ENCODE measurements around the gene CRYBB2. TPM values are rescaled to one million over a fixed set of nuclear protein-coding genes. Genes with fewer than 3 reads are reported as not detected.

The CRYBB2 gene
- total RNA-seq, 1 donor from 2014 or later: not detected

GRCh38 chr22:25182131-25183110 lies 37.0 kb upstream of the CRYBB2 start:
- Mint-ChIP-seq H3K36me3 (ENCODE audit: low read depth) (no peaks in the 10 kb centered on the region), H3K27ac (no peak overlapping the region), H3K27me3 (peaks cover 12% of the 10 kb centered on the region), H3K4me1 (no peaks in the 10 kb centered on the region), H3K9me3 (peaks cover 5% of the 10 kb centered on the region), H3K4me3 (no peak overlapping the region)
- no peak for ATAC-seq (ENCODE audit: low read depth)
- TF ChIP-seq CTCF (IDR thresholded peaks at IDR 0.05): no peak
- no peak for DNase-seq
- ChIA-PET POLR2A (no interaction called here), CTCF (no interaction called here)
- intact Hi-C loops (cut with micrococcal nuclease): no loop called here

- H3K27me3 Mint-ChIP-seq: peaks cover 14% of the 10 kb centered on the region
- no peaks in the 10 kb centered on the region for H3K4me1 Mint-ChIP-seq
- ATAC-seq (ENCODE audit: low read depth): no peak
- intact Hi-C loops (cut with micrococcal nuclease): no loop called here
- no peak for TF ChIP-seq CTCF (IDR thresholded peaks at IDR 0.05)
- H3K27ac Mint-ChIP-seq: no peak overlapping the region
- no peaks in the 10 kb centered on the region for H3K36me3 Mint-ChIP-seq (ENCODE audit: low read depth)
- ChIA-PET CTCF (no interaction called here), POLR2A (no interaction called here)
- no peak for DNase-seq
- H3K9me3 Mint-ChIP-seq: peaks cover 5% of the 10 kb centered on the region
- no peak overlapping the region for H3K4me3 Mint-ChIP-seq
Measured at GRCh38 chr22:25183949-25184619, 35.4 kb upstream of the CRYBB2 start.

- Mint-ChIP-seq H3K27me3 (peaks cover 14% of the 10 kb centered on the region), H3K9me3 (no peaks in the 10 kb centered on the region), H3K4me3 (no peak overlapping the region), H3K4me1 (no peaks in the 10 kb centered on the region), H3K36me3 (ENCODE audit: low read depth) (no peaks in the 10 kb centered on the region), H3K27ac (no peak overlapping the region)
- no peak for TF ChIP-seq CTCF (IDR thresholded peaks at IDR 0.05)
- intact Hi-C loops (cut with micrococcal nuclease): no loop called here
- ATAC-seq (ENCODE audit: low read depth): no peak
- ChIA-PET CTCF (no interaction called here), POLR2A (no interaction called here)
- DNase-seq: no peak
Measured at GRCh38 chr22:25186140-25186539, 33.3 kb upstream of the CRYBB2 start.

- intact Hi-C loops (cut with micrococcal nuclease): no loop called here
- Mint-ChIP-seq H3K4me1 (no peaks in the 10 kb centered on the region), H3K36me3 (ENCODE audit: low read depth) (no peaks in the 10 kb centered on the region), H3K27me3 (peaks cover 12% of the 10 kb centered on the region), H3K4me3 (no peak overlapping the region), H3K9me3 (no peaks in the 10 kb centered on the region), H3K27ac (no peak overlapping the region)
- ATAC-seq (ENCODE audit: low read depth): no peak
- ChIA-PET CTCF (no interaction called here), POLR2A (no interaction called here)
- no peak for DNase-seq
- TF ChIP-seq CTCF (IDR thresholded peaks at IDR 0.05): no peak
Measured at GRCh38 chr22:25187469-25187868, 32.0 kb upstream of the CRYBB2 start.

GRCh38 chr22:25192406-25192805 lies 27.0 kb upstream of the CRYBB2 start:
- Mint-ChIP-seq H3K4me3 (no peak overlapping the region), H3K36me3 (ENCODE audit: low read depth) (no peaks in the 10 kb centered on the region)

More at GRCh38 chr22:25192406-25192805, 27.0 kb upstream of the CRYBB2 start:
- DNase-seq: no peak
- H3K9me3 Mint-ChIP-seq: no peaks in the 10 kb centered on the region
- no peak for ATAC-seq (ENCODE audit: low read depth)
- H3K27ac Mint-ChIP-seq: no peak overlapping the region
- POLR2A ChIA-PET: no interaction called here
- CTCF ChIA-PET: no interaction called here
- TF ChIP-seq CTCF (IDR thresholded peaks at IDR 0.05): no peak
- intact Hi-C loops (cut with micrococcal nuclease): no loop called here
- H3K4me1 Mint-ChIP-seq: no peaks in the 10 kb centered on the region
- peaks cover 2% of the 10 kb centered on the region for H3K27me3 Mint-ChIP-seq

Measured in activated B cell treated with CpG ODN at 0.5 μM for 24 hours (primary cell).